ENCODE results near the gene ZFAND3.

Gene ZFAND3

GRCh38 chr6:38062066-38062465 is 242.5 kb downstream of the ZFAND3 start:
- FAIRE-seq (no peak), DNase-seq (ENCODE audit: extremely low spot score, insufficient read length, low read depth) (no peak)

- FAIRE-seq = no peak
- no peak for DNase-seq (ENCODE audit: extremely low spot score, insufficient read length, low read depth)
These were observed 244.4 kb downstream of the ZFAND3 start for GRCh38 chr6:38063973-38064372.

DNA sequence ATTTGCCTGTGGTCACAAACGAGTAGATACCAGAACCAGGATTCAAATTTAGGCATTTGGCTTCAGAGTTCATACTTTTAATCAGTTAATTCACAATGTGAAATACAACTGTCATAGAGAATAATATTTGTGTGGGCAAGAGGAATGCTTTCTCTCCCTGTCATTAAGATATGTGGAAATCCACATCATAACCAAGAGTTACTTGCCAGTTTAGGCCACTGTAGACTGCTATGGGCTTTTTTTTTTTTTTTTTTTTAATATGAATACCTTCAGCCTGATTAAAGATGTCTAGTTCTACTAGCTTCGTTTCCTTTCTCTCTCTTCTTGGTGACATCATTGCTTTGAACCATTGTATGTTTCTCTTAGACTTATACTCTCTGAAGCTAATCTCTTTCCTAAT is 244.9 kb downstream of the ZFAND3 start:
- FAIRE-seq (no peak), DNase-seq (ENCODE audit: extremely low spot score, insufficient read length, low read depth) (no peak)

- no peak for FAIRE-seq
- no peak for DNase-seq (ENCODE audit: extremely low spot score, insufficient read length, low read depth)
These were observed 246.3 kb downstream of the ZFAND3 start for GRCh38 chr6:38065734-38066305.

- no peak for DNase-seq (ENCODE audit: extremely low spot score, insufficient read length, low read depth)
- FAIRE-seq = no peak
These were observed 247.9 kb downstream of the ZFAND3 start for GRCh38 chr6:38067263-38067980.

DNA sequence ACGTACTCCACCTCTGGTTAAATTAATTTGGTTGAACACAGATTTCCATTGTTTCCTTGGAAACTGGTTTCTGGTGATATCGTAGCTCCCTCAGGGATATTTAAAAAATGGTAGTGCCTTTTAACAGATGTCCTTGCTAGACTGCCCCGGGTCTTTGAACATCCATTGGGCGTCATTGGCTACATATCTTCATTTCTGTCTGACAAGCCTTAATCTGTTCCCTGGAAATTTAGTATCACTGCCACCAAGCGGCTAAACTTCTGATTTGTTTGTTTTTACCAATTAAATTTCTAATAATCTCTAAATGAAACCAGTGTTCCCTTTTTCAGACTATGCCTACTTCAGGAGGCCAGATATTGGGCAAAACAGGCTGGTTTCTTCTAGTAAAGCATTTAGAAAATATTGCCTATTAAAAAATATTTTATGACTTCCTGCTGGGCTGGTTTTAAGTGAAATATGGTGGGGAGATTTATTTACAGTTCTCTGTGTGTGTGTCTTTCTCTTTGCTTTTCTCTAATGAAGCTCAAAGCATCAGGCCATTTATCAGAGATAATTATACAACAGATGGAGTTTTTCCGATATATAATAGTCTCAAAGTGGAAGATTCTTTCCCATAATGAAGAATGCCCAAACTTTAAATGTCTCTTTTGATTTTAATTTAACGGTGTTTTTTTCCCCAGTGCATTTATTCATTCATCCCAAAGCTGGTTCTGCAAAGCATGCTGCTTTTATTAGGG is 249.5 kb downstream of the ZFAND3 start:
- FAIRE-seq = no peak
- DNase-seq (ENCODE audit: extremely low spot score, insufficient read length, low read depth) = no peak

DNA sequence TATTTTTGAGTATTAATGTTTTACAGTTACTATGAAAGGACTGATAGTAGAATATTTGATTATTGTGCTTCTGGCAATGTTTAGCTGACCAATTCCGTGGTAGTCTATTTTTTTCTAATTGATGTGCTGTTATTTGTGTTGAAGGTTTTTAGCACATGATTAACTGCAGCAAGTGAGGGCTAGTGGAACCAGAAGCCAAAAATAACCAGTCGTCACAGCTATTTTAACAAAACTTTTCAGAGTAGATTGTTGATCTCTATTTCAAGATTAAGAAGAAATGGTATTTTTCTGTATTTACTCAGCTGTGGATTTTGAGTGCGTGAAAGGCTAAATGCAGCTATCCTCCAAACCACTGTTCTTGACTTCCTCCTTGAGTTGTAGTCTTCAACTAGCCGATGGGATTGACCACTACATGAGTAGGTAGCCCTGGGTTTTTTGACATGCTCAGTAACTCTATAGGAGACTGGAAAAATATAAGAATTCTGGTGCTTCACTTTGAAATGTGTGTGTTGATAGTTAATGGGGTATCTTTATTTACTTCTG is 258.0 kb downstream of the ZFAND3 start:
- no peak for DNase-seq (ENCODE audit: extremely low spot score, insufficient read length, low read depth)
- no peak for FAIRE-seq

DNA sequence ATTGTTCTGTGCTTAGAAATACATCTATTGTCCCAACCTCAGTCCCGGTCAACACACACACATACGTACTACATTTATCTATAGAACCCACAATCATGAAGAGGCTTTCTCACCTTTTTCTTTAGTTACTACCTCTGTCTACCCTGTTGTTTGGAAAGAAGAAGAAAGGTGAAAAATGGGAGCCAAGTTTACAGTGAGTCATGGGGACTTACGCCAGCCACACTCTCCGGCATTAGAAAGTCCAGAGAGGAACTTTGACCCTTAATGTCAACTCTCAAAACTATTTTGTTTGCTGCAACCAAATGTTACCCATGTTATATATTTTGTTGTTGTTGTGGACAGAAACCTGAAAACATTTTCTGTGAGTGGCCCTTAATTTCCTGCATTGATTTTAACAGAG is 259.1 kb downstream of the ZFAND3 start:
- DNase-seq (ENCODE audit: extremely low spot score, insufficient read length, low read depth) = no peak
- no peak for FAIRE-seq

DNA sequence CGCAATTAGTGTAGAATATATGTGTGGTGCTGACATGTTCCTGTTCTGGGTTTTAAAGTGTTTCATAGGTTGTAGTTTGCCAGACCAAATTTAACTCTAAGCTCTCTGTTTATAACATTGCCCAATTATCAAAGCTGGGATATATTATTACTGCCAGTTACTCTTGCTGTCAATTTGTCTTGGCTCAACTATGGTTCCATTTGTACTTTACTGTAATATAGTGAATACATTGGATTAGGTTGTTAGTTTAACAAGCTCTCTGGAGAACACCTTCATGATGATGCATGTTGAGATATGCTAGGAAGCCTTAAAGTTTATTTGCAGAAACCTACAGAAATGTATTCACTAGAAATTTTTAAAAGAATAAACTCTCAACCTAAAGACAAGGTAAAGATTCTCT is 259.6 kb downstream of the ZFAND3 start:
- FAIRE-seq (no peak), DNase-seq (ENCODE audit: extremely low spot score, insufficient read length, low read depth) (no peak)

- FAIRE-seq = no peak
- no peak for DNase-seq (ENCODE audit: extremely low spot score, insufficient read length, low read depth)
These were observed 260.0 kb downstream of the ZFAND3 start for GRCh38 chr6:38079537-38079936.

GRCh38 chr6:38080360-38080759 is 260.8 kb downstream of the ZFAND3 start:
- DNase-seq (ENCODE audit: extremely low spot score, insufficient read length, low read depth) = no peak
- FAIRE-seq = no peak

DNA sequence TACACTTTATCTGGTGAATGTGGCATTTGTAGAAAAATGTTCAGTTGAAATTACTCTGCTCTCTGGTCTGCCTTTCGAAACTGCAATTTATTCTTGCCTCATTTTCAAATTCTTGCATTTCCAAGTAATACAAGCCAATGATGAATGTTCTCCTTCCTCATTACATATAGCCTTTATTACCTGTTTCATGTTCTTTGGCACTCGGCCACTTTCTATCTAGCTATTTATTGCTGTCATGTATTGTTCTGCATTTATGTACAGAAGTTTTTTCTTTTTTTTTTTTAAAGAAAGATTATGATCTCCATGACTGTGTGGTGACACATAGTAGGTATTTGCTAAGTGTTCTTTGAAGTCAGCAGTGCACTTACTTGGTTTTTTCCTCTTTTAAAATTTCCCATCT is 261.4 kb downstream of the ZFAND3 start:
- no peak for DNase-seq (ENCODE audit: extremely low spot score, insufficient read length, low read depth)
- no peak for FAIRE-seq

DNA sequence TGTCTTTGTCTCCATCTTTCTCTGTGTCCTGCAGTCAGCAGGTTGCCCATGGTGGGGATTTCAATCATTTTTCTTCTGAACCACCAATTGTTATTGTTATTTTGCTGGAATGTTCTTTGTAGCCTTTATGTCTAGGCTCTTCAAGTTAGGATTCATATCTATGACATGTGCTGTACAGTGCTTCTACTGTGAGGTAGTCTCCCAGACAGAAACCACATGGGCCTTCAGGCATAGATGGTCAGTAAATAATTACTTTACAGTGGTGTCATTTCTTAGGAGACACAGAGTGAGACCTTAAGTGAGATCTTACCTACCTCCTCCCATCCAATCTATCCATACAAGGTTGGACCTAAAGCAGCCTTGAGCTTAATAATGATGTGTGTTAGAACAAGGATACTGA is 265.5 kb downstream of the ZFAND3 start:
- FAIRE-seq = no peak
- DNase-seq (ENCODE audit: extremely low spot score, insufficient read length, low read depth) = no peak

GRCh38 chr6:38086346-38086745 is 266.8 kb downstream of the ZFAND3 start:
- FAIRE-seq (no peak), DNase-seq (ENCODE audit: extremely low spot score, insufficient read length, low read depth) (no peak)

DNA sequence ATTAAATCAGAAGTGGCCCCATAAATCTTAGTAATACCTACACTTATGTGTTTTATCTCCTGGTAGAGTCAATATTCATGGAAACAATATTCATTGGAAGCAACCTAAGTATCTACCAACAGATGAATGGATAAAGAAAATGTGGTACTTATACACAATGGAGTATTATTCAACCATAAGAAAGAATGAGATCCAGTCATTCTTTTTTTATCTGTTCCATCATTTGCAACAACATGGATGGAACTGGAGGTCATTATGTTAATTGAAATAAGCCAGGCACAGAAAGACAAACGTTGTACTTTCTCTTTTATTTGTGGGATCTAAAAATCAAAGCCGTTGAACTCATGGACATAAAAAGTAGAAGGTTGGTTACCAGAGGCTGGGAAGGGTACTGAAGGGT is 268.5 kb downstream of the ZFAND3 start:
- FAIRE-seq (no peak), DNase-seq (ENCODE audit: extremely low spot score, insufficient read length, low read depth) (no peak)

DNA sequence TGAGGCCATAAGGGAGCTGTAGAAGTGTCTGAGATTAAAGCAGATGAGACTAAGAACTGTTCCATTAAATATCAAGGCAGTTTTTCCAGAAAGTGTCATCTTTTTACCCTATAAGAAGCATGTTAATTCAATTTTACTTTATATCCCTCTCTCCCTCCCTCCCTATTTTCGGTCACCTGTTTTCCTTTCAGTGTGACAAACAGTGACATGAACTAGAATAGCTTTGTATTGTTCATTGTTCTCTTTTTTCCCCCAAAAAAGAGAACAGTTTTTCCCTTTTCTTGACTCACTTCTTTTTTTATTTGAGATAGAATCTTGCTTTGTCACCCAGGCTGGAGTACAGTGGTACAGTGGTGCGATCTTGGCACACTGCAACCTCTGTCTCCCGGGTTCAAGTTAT is 269.3 kb downstream of the ZFAND3 start:
- FAIRE-seq = no peak
- DNase-seq (ENCODE audit: extremely low spot score, insufficient read length, low read depth) = no peak

GRCh38 chr6:38091613-38092012 is 272.1 kb downstream of the ZFAND3 start:
- FAIRE-seq = no peak
- no peak for DNase-seq (ENCODE audit: extremely low spot score, insufficient read length, low read depth)

DNA sequence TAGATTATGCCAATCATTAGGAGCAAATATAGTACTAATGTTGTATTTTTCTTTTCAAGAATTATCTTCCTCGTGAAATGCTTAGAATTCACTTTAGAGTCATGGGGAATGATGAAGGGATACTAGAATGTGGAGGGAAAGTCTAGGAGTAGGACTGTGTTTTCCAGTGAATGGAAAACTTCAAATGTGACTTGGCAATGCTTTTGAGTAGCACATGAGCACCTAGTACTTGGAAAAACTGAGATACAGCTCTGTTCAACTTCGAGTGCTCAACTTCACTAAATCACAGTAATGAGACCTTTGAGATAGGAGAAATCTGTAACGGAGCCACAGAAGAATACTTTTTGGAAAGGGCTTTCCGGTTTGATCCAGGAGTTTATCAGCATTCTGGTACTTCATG is 272.9 kb downstream of the ZFAND3 start:
- no peak for FAIRE-seq

DNA sequence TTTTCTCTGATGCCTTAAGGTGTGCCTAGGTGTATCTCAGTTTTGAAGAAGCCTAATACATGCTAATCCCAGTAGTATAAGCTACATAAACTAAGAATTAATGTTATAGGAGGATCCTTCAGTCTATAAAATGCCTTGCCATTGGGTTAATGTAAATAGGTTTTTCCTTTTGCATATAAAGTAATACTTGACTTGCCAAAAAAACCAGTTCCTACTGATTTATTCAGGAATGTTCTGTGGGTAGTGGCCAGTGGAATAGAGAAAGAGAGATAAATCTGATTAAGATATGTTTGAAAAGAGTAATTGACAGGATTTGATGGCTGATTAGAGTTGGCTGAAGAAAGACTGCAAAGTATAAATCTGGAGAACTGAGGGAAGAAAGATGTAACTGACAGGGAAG is 273.4 kb downstream of the ZFAND3 start:
- no peak for FAIRE-seq

More for the DNA sequence above, 272.9 kb downstream of the ZFAND3 start:
- no peak for DNase-seq (ENCODE audit: extremely low spot score, insufficient read length, low read depth)

GRCh38 chr6:38095054-38095453 is 275.5 kb downstream of the ZFAND3 start:
- no peak for FAIRE-seq
- no peak for DNase-seq (ENCODE audit: extremely low spot score, insufficient read length, low read depth)

More for the DNA sequence above, 273.4 kb downstream of the ZFAND3 start:
- DNase-seq (ENCODE audit: extremely low spot score, insufficient read length, low read depth) = no peak

- DNase-seq (ENCODE audit: extremely low spot score, insufficient read length, low read depth) (no peak), FAIRE-seq (no peak)
These were observed 279.7 kb downstream of the ZFAND3 start for GRCh38 chr6:38099221-38099620.

All from GM18507 (cell line).